Brain microvascular endothelial cell (primary cell): ENCODE data around the gene NRXN3.

Experiments
- DNase-seq: peaks from one replicate; pipeline ENCODE4 v3.0.0-alpha.2; 2020
- H3K27ac ChIP-seq: fragments of 250-450 bp; sonication (Bioruptor Pico); 2 replicates; pipeline ENCODE4 v1.5.1; 2020; ENCODE audit warnings: mild to moderate bottlenecking, moderate library complexity
- H3K27me3 ChIP-seq: fragments of 250-450 bp; sonication (Bioruptor Pico); replicated peaks from 2 replicates; pipeline ENCODE4 v1.5.1; 2020; ENCODE audit warnings: mild to moderate bottlenecking
- H3K36me3 ChIP-seq: fragments of 250-450 bp; sonication (Bioruptor Pico); replicated peaks from 2 replicates; pipeline ENCODE4 v1.5.1; 2020; ENCODE audit warnings: mild to moderate bottlenecking
- H3K4me3 ChIP-seq: 2 replicates; pipeline ENCODE4 v1.5.1; 2011; ENCODE audit warnings: low read depth, mild to moderate bottlenecking, control low read depth, low read length, moderate library complexity
- CTCF ChIP-seq: IDR thresholded peaks from 2 replicates; pipeline ENCODE4 v1.5.1; 2011; ENCODE audit warnings: low read depth, mild to moderate bottlenecking, moderate library complexity, low read length, control low read depth, inconsistent platforms; ENCODE audit errors: missing control alignments
- in situ Hi-C: cut with HindIII; loops from 2 replicates; pipeline ENCODE4 v1.10.0; 2017; ENCODE audit warnings: low sequenced_read_pairs, low pct_ligation_motif_present

The NRXN3 gene

GRCh38 chr14:78342879-78343278 lies 172.7 kb downstream of the NRXN3 start:
- no peak overlapping the region for H3K4me3 ChIP-seq
- in situ Hi-C loops, result no loop called here
- H3K27ac ChIP-seq, result no peak overlapping the region
- DNase-seq, result no peak
- no peak for TF ChIP-seq CTCF
- H3K27me3 ChIP-seq, result no peaks in the 10 kb centered on the region
- no peaks in the 10 kb centered on the region for H3K36me3 ChIP-seq

- no peak for TF ChIP-seq CTCF
- in situ Hi-C loops, result no loop called here
These were observed 174.1 kb downstream of the NRXN3 start for GRCh38 chr14:78344290-78344689.

GRCh38 chr14:78345131-78345744 lies 175.1 kb downstream of the NRXN3 start:
- Histone ChIP-seq H3K4me3 (no peak overlapping the region), H3K27ac (no peak overlapping the region), H3K27me3 (no peaks in the 10 kb centered on the region), H3K36me3 (no peaks in the 10 kb centered on the region)
- DNase-seq, result no peak
- TF ChIP-seq CTCF, result no peak
- in situ Hi-C loops, result no loop called here

More at GRCh38 chr14:78344290-78344689, 174.1 kb downstream of the NRXN3 start:
- no peak overlapping the region for H3K4me3 ChIP-seq
- no peaks in the 10 kb centered on the region for H3K36me3 ChIP-seq
- no peak for DNase-seq
- no peaks in the 10 kb centered on the region for H3K27me3 ChIP-seq
- no peak overlapping the region for H3K27ac ChIP-seq

- TF ChIP-seq CTCF, result no peak
- no peak overlapping the region for H3K27ac ChIP-seq
- no peaks in the 10 kb centered on the region for H3K36me3 ChIP-seq
- in situ Hi-C loops, result no loop called here
- H3K4me3 ChIP-seq, result no peak overlapping the region
- H3K27me3 ChIP-seq, result no peaks in the 10 kb centered on the region
- DNase-seq, result no peak
These were observed 176.6 kb downstream of the NRXN3 start for GRCh38 chr14:78346747-78347146.

GRCh38 chr14:78355109-78355508 lies 184.9 kb downstream of the NRXN3 start:
- TF ChIP-seq CTCF, result no peak
- DNase-seq, result no peak
- Histone ChIP-seq H3K36me3 (no peaks in the 10 kb centered on the region), H3K4me3 (no peak overlapping the region), H3K27ac (no peak overlapping the region), H3K27me3 (no peaks in the 10 kb centered on the region)
- in situ Hi-C loops, result no loop called here

GRCh38 chr14:78356391-78356790 lies 186.2 kb downstream of the NRXN3 start:
- H3K4me3 ChIP-seq, result no peak overlapping the region
- in situ Hi-C loops, result no loop called here
- TF ChIP-seq CTCF, result no peak

More at GRCh38 chr14:78356391-78356790, 186.2 kb downstream of the NRXN3 start:
- Histone ChIP-seq H3K36me3 (no peaks in the 10 kb centered on the region), H3K27me3 (no peaks in the 10 kb centered on the region), H3K27ac (no peak overlapping the region)
- DNase-seq, result no peak
